Measurements from ENCODE around the gene C1orf21.

DNA sequence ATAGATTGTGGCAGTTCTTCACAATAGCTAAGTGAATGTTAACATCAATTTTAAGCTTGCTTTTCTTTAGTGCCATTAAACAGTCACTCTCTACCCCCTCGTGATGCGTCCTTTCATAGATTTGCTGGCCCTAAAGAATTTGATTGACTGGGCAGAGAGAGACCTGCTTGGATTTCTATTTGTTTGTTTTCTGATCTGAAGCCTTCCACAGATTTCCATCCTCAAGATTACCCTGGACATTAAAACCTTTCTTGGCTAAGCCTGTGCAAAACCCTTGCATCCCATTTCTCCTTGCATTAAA, 17.8 kb downstream of the C1orf21 start:
- TF ChIP-seq SPI1 (IDR thresholded peaks at IDR 0.05; ENCODE audit: low read depth, low read length) (no peak), TAF1 (IDR thresholded peaks at IDR 0.05; ENCODE audit: low read depth, low read length) (no peak), POLR2AphosphoS5 (IDR thresholded peaks at IDR 0.05; ENCODE audit: low read depth, low read length) (no peak), POLR2A (IDR thresholded peaks at IDR 0.05; ENCODE audit: low read depth, low read length) (no peak)

Data from GM12891 (cell line).